Measurements from ENCODE around the gene ANKRD44. TPM values are rescaled to one million over a fixed set of nuclear protein-coding genes. Genes with fewer than 3 reads are reported as not detected.
"Not testable (repeated sequence)": the region's sequence is repeated elsewhere in the genome, so short reads cannot be mapped to it uniquely, and the experiment has no call there.

Gene ANKRD44
- total RNA-seq, 1 experiment from 2014 or later = 0.68 TPM

- TF ChIP-seq, protein P1, sequence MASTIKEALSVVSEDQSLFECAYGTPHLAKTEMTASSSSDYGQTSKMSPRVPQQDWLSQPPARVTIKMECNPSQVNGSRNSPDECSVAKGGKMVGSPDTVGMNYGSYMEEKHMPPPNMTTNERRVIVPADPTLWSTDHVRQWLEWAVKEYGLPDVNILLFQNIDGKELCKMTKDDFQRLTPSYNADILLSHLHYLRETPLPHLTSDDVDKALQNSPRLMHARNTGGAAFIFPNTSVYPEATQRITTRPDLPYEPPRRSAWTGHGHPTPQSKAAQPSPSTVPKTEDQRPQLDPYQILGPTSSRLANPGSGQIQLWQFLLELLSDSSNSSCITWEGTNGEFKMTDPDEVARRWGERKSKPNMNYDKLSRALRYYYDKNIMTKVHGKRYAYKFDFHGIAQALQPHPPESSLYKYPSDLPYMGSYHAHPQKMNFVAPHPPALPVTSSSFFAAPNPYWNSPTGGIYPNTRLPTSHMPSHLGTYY (CRISPR knock-in tag; IDR thresholded peaks at IDR 0.05) = no peak
- TF ChIP-seq ESRRA (CRISPR knock-in tag; IDR thresholded peaks at IDR 0.05; ENCODE audit: borderline replicate concordance) = no peak
- TF ChIP-seq, protein P2, sequence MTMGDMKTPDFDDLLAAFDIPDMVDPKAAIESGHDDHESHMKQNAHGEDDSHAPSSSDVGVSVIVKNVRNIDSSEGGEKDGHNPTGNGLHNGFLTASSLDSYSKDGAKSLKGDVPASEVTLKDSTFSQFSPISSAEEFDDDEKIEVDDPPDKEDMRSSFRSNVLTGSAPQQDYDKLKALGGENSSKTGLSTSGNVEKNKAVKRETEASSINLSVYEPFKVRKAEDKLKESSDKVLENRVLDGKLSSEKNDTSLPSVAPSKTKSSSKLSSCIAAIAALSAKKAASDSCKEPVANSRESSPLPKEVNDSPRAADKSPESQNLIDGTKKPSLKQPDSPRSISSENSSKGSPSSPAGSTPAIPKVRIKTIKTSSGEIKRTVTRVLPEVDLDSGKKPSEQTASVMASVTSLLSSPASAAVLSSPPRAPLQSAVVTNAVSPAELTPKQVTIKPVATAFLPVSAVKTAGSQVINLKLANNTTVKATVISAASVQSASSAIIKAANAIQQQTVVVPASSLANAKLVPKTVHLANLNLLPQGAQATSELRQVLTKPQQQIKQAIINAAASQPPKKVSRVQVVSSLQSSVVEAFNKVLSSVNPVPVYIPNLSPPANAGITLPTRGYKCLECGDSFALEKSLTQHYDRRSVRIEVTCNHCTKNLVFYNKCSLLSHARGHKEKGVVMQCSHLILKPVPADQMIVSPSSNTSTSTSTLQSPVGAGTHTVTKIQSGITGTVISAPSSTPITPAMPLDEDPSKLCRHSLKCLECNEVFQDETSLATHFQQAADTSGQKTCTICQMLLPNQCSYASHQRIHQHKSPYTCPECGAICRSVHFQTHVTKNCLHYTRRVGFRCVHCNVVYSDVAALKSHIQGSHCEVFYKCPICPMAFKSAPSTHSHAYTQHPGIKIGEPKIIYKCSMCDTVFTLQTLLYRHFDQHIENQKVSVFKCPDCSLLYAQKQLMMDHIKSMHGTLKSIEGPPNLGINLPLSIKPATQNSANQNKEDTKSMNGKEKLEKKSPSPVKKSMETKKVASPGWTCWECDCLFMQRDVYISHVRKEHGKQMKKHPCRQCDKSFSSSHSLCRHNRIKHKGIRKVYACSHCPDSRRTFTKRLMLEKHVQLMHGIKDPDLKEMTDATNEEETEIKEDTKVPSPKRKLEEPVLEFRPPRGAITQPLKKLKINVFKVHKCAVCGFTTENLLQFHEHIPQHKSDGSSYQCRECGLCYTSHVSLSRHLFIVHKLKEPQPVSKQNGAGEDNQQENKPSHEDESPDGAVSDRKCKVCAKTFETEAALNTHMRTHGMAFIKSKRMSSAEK (CRISPR knock-in tag; IDR thresholded peaks at IDR 0.05; ENCODE audit: borderline replicate concordance) = no peak
- TF ChIP-seq SMAD3 (CRISPR knock-in tag; IDR thresholded peaks at IDR 0.05; ENCODE audit: borderline replicate concordance) = no peak
- TF ChIP-seq SOX15 (CRISPR knock-in tag; IDR thresholded peaks at IDR 0.05) = no peak
- TF ChIP-seq, protein P3, sequence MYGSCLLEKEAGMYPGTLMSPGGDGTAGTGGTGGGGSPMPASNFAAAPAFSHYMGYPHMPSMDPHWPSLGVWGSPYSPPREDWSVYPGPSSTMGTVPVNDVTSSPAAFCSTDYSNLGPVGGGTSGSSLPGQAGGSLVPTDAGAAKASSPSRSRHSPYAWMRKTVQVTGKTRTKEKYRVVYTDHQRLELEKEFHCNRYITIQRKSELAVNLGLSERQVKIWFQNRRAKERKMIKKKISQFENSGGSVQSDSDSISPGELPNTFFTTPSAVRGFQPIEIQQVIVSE (CRISPR knock-in tag; IDR thresholded peaks at IDR 0.05; ENCODE audit: borderline replicate concordance) = no peak
- no peak for TF ChIP-seq HMGA2 (CRISPR knock-in tag; IDR thresholded peaks at IDR 0.05)
- no peak for TF ChIP-seq GTF2I (CRISPR knock-in tag; conservative IDR thresholded peaks at IDR 0.05)
- TF ChIP-seq ATF1 (CRISPR knock-in tag; IDR thresholded peaks at IDR 0.05) = no peak
- TF ChIP-seq, protein P4, sequence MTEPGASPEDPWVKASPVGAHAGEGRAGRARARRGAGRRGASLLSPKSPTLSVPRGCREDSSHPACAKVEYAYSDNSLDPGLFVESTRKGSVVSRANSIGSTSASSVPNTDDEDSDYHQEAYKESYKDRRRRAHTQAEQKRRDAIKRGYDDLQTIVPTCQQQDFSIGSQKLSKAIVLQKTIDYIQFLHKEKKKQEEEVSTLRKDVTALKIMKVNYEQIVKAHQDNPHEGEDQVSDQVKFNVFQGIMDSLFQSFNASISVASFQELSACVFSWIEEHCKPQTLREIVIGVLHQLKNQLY (CRISPR knock-in tag; IDR thresholded peaks at IDR 0.05) = no peak
- no peak for TF ChIP-seq STAT6 (CRISPR knock-in tag; conservative IDR thresholded peaks at IDR 0.05; ENCODE audit: low read depth)
- TF ChIP-seq ETV6 (CRISPR knock-in tag; IDR thresholded peaks at IDR 0.05) = no peak
Observed at GRCh38 chr2:197069958-197070357, 240.6 kb downstream of the ANKRD44 start (continued).

GRCh38 chr2:197062574-197062973 lies 248.0 kb downstream of the ANKRD44 start:
- POLR2A ChIA-PET; DNase-seq (ENCODE audit: low spot score); H3K27ac Mint-ChIP-seq; H3K4me3 Mint-ChIP-seq; CTCF ChIA-PET; H3K36me3 Mint-ChIP-seq; ATAC-seq; H3K4me1 Mint-ChIP-seq: not testable (repeated sequence)
- peaks cover 47% of the 10 kb centered on the region for H3K9me3 Mint-ChIP-seq
- H3K27me3 Mint-ChIP-seq (ENCODE audit: low read depth) = peaks cover 15% of the 10 kb centered on the region

- Mint-ChIP-seq H3K4me3 (no peak overlapping the region), H3K4me1 (no peaks in the 10 kb centered on the region), H3K27ac (no peak overlapping the region), H3K9me3 (peaks cover 47% of the 10 kb centered on the region), H3K36me3 (peaks cover 22% of the 10 kb centered on the region), H3K27me3 (ENCODE audit: low read depth) (peaks cover 18% of the 10 kb centered on the region)
- DNase-seq (ENCODE audit: low spot score) (no peak), ATAC-seq (no peak)
- POLR2A ChIA-PET = no interaction called here
- CTCF ChIA-PET = no interaction called here
- TF ChIP-seq ZNF232 (CRISPR knock-in tag; IDR thresholded peaks at IDR 0.05) (no peak), ZNF425 (CRISPR knock-in tag; conservative IDR thresholded peaks at IDR 0.05) (no peak), ZNF396 (CRISPR knock-in tag; IDR thresholded peaks at IDR 0.05; ENCODE audit: borderline replicate concordance) (no peak), FOXK1 (CRISPR knock-in tag; IDR thresholded peaks at IDR 0.05) (no peak), PREB (CRISPR knock-in tag; IDR thresholded peaks at IDR 0.05; ENCODE audit: borderline replicate concordance) (no peak)
Observed at GRCh38 chr2:197059477-197059876, 251.1 kb downstream of the ANKRD44 start.
